Cardiac septum (tissue), 1 donor: ENCODE results near the gene FXYD6. TPM values are rescaled to one million over a fixed set of nuclear protein-coding genes. Genes with fewer than 3 reads are reported as not detected.
"Not testable (repeated sequence)": the region's sequence is repeated elsewhere in the genome, so short reads cannot be mapped to it uniquely, and the experiment has no call there.

Experiments used
- DNase-seq: peaks from one replicate; pipeline ENCODE4 v3.0.0-alpha.2; 2020; ENCODE audit warnings: low spot score
- intact Hi-C: fragments of 100-400 bp; cut with DNase I; formaldehyde crosslinking; loops from one replicate; pipeline ENCODE4 v1.14.0; 2022
- total RNA-seq: library from RNA; stranded (reverse); fragmentation: NEBNext Ultra II Directional; extraction: Animal tissue kit (Norgen Biotek cat#: 25700); gene quantifications from one replicate; pipeline ENCODE4 v1.2.1, GENCODE V29; 2021
- donor health status: DM: no; HTN: no; CAD: no.

The FXYD6 gene
- total RNA-seq, 1 donor from 2014 or later, result 28.0 TPM

DNA sequence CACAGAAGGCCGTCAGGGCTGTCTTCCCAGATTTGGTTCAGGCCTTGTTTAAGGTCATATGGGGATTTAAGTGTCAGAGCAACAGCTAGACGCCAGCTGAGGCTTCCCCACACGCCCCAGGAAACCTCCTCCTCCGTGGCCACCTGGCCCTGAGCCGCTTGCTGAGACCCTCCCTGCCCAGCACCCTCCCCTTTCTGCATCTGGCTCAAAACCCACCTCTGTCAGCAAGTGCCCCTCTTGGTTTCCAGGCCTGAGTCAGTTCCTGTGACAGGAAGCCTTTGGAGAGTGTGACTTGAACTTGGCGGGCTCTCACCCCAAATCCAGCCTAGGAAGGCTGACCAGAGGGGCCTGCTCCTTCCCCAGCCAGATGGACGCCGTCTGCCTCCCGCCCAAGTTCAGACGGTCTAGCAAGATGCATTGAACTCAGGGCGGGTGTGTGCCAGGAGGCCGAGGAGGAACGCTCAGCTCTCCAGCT lies 52.5 kb downstream of the FXYD6 start:
- peak; percentile 86 for DNase-seq
- intact Hi-C loops, result no loop called here

DNA sequence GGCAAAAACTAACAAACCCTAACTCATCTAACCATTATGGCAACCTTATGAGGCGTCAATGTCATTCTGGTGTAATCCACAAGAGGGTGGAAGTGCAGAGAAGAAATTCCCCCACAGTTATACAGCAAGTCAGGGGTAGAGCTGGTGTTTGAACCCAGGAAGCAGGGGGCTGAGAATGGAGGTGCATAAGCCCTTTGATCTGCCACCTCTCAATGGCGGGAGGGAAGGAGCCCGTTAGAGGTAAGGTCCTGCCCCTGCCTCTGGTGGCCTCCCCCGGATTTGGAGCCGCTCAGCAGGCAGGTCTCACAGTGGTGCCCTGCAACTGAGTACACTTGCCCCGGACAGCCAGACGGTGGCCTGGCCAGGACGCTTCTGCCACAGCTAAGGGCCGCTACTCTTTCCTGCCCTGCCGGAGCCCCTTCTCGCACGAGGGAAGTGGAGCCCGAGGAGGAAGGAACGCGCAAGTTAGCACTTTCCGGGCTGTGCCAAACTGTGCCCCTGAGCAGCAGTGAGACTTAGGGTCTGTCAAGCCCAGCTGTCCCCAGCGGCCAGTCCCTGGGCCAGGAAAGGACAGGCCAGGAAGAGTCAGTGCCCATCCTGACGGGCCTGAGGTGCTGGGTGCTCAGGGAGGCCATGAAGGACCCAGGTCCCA lies 53.0 kb downstream of the FXYD6 start:
- intact Hi-C loops, result no loop called here
- DNase-seq, result peak; percentile 72

DNA sequence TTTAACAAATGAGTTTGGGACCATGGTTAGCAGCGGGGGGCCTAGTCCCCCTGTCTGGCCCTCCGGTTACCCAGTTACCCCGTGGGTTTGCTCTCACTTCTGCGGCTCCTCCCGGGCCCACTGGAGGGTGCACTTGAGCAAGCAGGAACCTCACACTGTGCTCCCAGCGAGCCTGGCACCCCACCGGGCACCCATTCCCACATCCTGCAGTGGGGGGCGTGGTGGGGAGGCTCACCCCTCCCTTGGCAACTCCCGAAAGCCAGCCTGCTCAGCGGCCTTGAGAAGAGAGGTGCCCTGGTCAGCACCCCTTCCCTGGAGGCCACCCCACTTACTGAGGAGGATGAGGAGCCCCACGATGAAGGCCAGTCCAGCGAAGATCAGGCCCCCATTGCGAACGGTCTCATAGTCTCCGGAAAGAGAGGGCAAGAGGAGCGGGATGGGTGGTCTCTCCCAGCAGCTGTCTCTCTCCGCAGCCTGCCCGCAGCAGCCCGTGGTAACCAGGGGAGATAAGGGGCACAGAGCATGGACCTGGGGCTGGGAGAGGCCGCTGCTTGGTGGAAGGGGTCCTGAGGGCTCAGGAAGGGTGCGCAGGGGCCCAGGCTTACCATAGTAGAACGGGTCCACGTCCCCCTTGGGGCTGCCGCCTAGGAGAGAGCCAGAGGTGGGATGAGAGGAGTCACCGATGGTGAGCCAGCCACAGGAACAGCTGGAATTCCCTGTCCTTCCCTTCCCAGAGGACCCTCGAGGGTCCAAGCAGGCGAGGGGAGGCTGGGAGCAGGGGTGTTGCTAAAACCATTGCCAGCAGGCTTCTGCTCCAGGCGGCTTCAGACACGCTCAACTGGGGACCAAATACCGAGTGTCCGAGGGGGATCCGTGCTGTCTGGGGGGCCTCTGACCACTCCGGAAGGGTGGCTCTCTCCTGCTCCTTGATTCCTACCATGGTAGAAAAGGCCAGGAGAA lies 54.1 kb downstream of the FXYD6 start:
- intact Hi-C loops, result no loop called here
- peak; percentile 54 for DNase-seq

DNA sequence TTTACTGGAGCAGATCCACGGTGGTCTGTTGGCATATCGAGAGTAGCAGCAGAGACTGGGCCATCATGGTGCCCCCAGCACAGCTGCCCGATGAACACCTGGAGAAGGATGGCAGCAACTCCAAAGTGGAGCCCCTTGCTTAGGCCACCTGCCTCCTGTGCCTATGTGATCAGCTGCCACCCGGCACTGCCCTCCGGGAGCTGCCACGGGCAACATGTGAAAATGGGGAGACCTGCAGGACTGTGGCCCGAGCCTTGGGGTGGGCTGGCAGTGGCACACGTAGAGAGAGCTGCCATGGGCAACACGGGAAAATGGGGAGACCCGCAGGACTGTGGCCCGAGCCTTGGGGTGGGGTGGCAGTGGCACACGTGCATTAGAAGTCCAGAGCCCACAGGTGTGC lies 55.0 kb downstream of the FXYD6 start:
- intact Hi-C loops, result no loop called here
- DNase-seq, result no peak

DNA sequence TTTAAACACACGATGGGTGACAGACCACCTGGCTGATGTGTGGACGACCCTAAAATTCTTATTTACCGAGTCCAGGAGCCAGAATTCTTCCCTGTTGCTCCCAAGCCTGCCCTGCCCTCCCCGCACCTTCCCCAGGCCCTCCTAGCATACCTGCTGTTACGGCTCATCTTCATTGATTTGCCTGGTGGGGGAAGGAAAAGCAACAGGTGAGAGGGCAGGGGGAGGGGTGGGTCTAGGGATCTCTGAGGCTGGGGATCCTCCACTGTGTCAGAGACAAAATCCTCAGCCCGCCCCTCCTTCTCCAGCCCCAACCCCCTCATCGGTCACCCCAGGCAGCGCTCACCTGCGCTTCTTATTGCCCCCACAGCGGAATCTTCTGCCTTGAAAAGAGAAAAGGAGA lies 55.9 kb downstream of the FXYD6 start:
- no peak for DNase-seq
- intact Hi-C loops, result no loop called here

DNA sequence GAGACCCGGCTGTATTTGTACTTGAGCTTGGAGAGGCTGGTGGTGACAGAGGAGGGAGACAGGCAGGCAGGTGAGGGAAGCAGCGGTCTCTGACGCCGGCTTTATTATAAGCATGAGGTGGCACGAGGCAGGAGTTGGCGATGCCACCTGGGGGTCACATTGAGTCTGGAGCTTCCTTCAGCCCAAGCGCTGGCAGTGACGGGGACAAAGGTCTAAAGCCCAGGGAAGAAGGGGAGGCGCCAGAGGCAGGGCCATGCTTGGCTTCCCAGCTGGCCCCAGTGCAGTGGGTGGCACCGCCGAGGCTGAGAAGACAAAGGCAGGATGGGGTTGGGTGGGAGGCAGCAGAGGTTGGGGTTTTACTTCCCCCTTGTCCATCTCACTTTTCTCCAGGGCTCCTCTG lies 56.4 kb downstream of the FXYD6 start:
- intact Hi-C loops, result no loop called here
- DNase-seq, result no peak

DNA sequence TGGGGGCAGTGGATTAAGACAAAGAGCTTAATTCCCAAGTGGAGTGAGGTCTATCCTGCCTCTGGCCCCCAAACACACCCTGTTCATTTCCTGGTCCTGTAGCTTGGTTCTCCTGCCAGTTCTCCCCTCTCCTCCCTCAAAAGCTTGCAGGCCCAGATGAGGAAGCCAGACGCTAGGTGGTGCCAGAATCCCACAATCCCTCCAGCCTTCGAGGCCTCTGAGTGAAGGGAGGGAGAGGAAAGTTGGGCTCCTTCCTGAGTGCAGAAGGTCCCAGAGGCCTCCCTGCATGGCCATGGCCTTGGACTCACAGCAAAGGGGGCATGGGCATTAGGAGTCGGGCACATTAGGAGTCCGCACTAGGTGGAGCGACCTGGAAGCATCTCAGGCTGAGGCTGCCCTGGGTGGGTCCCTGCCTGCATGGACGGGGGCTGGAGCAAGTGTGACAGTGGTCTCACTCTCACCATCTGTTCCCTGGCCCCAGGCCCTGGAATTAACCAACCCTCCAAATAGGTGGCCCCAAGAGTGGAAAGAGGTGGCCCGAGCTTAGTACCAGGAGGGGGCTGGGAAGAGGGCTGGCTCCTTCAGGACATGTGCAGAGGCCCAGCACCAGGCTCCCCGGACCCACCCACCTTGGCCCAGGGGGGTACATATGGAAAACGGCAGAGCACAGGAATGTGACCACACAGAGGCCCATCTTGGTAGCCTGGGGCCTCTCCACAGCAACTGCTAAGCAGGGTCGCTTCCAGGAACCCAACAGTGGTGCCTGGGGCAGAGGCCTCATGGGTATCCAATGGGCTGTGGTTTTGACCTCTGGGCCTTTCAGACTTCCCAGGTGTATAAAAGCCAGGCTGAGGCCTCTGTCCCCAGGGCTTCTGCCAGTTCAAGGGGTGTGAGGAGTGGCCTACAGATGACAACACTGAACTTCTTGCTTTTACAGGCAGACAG lies 57.1 kb downstream of the FXYD6 start:
- no peak for DNase-seq
- intact Hi-C loops, result loop anchor here (2.0 to 5.0 kb wide), 2 partner anchors 127 to 233 kb away; no protein-coding TSS in a partner anchor

DNA sequence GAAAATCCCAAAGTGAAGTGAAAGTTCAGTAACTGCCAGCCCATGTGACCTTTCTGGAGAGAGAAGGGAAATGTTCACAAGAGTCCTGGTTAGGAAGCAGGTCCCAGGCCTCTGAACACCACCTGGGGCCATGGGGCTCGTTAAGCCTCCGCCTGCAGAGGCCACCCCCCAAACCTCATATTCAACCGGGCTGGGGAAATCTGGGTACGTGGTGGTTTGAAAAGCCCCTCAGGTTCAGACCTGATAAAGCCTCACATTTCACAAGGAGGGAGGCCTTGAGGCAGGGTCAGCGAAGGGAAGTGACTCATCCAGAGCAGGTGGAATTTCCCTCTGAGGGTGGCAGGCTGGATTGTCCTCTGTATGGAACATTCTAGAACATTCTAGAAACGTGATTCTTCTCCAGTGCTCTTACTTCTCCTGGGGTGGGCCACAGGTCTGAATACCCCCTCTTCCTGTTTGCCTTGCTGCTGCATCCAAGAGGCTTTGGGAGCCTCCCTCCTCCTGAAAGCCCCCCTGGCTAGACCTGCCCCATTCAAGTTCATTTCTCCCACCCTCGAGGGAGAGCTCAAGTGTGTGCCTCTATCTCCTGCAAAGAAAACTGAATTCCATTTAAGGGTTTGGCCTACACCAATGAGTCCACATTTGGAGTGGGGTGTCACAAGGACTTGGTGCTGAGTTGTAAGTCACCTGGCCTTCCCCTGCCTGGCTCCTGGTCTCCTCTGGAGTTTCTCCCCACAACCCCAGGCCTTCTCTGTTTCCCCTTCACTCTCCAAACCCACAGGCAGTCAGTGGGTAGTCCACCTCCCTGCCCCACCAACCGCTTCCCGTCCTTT lies 58.2 kb downstream of the FXYD6 start:
- no peak for DNase-seq
- intact Hi-C loops, result loop anchor here (2.0 to 5.0 kb wide), 2 partner anchors 129 to 234 kb away; no protein-coding TSS in a partner anchor

DNA sequence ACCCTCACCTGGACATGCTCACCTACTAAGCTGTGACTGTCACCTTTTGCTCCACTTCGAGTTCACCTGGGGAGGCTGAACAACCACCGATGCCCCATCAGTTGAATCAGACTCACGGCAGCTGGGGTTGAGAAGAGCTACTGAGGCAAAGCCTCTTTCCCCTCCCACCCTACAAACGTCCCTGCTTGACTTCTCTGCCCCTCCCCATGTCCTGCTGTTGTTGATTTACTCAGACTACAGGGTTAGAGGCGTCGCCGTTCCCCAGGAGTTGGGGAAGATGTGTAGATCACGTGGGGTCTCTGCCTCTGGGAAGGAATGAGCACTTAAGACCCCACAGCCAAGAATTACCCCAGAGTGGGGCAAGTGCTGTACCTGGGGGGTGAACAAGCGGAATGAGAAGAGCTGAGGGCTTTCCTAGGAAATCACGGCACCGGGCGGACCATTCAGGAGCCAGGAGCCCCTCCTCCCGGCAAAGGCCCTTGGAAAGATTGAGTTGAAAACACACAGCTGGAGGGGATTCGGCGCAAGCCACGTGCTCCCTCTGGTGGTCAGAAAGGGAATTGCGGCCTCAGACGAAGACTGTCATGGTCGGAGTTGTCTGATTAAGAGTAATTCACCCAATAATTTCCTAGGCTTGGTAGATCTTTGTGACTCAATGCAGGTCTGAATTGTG lies 59.0 kb downstream of the FXYD6 start:
- intact Hi-C loops, result loop anchor here (2.0 to 5.0 kb wide), 2 partner anchors 129 to 235 kb away; no protein-coding TSS in a partner anchor
- DNase-seq, result peak; percentile 88

DNA sequence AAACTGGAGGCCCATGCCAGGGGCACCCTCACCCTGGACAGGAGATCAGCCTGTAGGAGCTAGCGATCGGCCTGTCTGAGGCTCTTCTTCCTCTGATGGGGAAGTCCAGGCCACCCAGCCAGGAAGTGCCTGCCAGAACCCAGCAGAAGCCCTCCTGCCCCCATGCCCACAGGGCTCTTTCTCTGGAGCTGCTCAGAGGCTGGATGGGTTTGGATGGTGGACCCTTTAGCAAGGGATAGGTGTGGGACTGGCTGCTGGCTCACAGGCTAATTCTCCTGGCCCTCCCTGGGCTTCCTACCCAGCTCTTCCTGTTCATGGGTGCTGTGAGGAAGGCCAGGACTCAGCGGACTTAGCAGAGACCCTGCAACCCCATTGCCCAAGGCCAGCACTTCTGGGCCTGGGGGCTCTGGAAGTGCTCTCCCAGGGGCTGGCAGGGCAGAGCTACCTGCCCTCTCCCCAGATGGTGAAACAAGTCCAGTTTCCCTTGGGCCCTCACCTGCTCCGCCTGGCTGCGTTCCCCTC lies 59.6 kb downstream of the FXYD6 start:
- DNase-seq, result no peak

DNA sequence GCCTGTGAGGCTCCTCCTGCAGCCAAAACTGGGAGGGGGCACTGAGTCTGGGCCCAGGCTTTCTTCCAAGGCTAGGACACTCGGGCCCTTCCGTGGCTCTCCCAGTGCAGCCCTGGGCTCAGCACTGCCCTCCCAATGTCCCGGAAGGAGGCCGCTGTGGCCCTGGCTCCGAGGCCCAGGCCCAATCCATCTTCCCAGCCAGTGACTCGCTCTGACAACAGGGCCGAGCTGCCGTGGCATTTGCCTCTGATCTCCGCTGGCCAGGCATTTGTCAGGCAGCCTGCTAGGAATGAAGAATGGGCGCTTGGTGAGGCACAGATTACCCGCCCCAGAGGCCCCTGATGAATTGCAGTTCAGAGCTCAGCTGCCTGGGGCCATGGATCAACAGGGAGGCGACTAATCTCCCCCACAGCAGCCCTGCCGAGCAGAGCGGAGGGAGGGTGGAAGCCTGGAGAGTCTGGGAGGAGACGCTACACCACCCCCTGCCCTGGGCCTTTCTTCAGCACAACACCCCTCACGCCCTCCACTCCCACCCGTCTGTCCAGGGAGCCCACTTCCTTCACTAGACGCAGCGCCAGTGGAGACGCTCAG lies 60.2 kb downstream of the FXYD6 start:
- intact Hi-C loops, result loop anchor here (5.0 kb wide), 1 partner anchor 236 kb away; no protein-coding TSS in a partner anchor
- no peak for DNase-seq

More for the DNA sequence above, 59.6 kb downstream of the FXYD6 start:
- intact Hi-C loops, result loop anchor here (5.0 kb wide), 1 partner anchor 235 kb away; no protein-coding TSS in a partner anchor

DNA sequence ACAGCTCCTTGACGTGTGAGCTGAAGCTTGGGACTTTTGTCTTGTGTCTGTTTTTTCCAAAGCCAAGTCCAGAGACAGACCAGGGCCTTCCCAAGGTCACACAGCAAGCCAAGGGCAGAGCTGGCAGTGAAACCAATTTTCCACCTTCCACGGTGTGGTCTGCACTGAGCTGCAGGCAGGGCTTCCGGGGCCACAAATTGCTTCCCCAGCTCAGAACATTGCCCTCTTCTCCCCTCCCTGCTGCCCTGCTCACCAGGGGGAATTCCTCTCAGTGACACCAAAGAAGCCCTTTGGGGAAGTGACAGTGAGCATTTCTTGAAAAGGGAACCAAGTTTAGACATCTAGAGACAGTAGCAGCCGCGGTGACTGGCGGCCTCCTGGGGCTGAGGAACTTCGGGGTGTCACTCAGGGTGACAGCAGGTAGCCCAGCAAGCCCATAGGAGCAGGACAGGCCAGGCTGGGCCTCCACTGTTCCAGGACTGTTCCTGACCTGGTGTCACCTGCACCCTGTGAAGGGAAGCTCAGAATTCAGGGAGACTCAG lies 61.1 kb downstream of the FXYD6 start:
- DNase-seq, result no peak
- intact Hi-C loops, result loop anchor here (5.0 kb wide), 1 partner anchor 237 kb away; no protein-coding TSS in a partner anchor

DNA sequence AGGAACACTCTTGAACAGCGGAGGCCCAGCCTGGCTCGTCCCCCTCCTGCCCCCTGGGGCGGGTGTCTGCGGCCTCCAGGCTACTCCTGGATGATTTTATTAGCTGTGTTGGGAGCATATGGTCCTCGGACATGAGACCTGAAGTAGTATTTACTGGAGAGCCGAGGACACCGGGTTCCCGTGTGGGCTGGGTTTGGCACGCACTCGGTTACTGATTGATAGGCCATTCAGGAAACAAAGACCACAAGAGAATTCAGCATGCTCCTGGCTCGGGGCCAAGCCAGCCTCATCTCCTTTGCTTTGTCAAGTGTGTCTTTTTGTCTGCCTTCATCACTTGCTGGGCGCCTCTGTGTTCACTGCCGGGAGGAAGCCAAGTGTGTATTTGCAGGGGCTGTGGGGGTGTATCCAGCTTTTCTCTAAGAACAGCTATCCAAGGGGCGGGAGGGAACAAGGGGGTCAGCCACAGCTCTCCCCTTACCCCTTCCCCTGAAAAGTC lies 61.6 kb downstream of the FXYD6 start:
- no peak for DNase-seq
- intact Hi-C loops, result loop anchor here (5.0 kb wide), 1 partner anchor 237 kb away; no protein-coding TSS in a partner anchor

DNA sequence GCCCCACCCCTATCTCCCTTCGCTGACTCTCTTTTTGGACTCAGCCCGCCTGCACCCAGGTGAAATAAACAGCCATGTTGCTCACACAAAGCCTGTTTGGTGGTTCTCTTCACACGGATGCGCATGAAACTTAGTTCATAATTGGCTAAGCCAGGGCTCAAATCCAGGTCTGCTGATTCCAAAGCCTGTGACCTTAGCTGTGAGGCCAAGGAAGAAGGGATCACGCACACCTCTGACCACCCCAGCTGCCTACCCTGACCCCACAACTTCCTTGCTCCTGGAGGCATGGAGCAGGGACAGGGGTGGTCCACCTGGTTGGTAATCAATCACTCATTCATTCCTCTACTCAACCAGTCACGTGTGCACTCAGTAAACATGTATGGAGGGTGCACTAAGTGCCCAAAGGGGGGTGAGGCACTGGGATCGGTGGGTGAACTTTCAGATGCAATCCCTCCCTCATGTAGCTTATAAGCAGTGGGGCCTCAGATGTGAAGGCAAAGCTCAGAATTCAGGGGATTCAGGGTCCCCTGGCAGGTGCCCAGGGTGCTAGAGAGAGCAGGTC lies 62.2 kb downstream of the FXYD6 start:
- intact Hi-C loops, result no loop called here

DNA sequence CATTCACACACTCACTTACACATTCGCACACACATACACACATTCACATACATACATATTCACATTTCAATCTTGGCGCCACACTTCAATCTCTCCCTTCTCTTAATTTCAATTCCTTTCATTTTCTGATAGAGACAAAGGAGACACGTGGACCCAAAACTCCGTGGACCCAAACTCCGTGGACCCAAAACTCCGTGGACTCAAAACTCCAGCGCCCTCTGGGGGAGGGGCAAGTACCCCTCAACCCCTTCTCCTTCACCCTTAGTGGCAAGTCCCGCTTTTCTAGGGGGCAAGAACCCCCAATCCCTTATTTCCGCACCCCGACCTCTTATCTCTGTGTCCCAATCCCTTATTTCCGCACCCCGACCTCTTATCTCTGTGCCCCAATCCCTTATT lies 66.4 kb downstream of the FXYD6 start:
- DNase-seq, intact Hi-C loops: not testable (repeated sequence)

More for the DNA sequence above, 62.2 kb downstream of the FXYD6 start:
- no peak for DNase-seq
